Measurements from ENCODE around the gene BEST1. TPM values are rescaled to one million over a fixed set of nuclear protein-coding genes. Genes with fewer than 3 reads are reported as not detected.

The BEST1 gene
- total RNA-seq, 1 experiment from 2014 or later: 2.3 TPM

GRCh38 chr11:61912991-61913698 is 37.0 kb upstream of the BEST1 start:
- Histone ChIP-seq H3K27me3 (ENCODE audit: insufficient read depth, low read length) (no peaks in the 10 kb centered on the region), H3K79me2 (ENCODE audit: insufficient read depth, low read length) (no peaks in the 10 kb centered on the region), H3K9me2 (ENCODE audit: insufficient read depth) (no peaks in the 10 kb centered on the region), H3K27ac (ENCODE audit: low read depth, low read length) (no peak overlapping the region), H4K20me1 (ENCODE audit: insufficient read depth) (no peaks in the 10 kb centered on the region), H3K4me2 (ENCODE audit: low read length) (no peak overlapping the region), H3K4me1 (ENCODE audit: control insufficient read depth in 1 of 2, insufficient read depth in 2 of 2, low read length in 2 of 2) (peaks cover 5 to 14% of the 10 kb centered on the region in 2 experiments; a peak in 3 of 4 replicates), H3K9ac (ENCODE audit: low read length) (no peak overlapping the region), H2AFZ (ENCODE audit: low read depth, low read length, poor library complexity, severe bottlenecking) (no peak overlapping the region), H3K4me3 (replicated peaks in 1 of 2; ENCODE audit: low read depth in 1 of 2, low read length in 2 of 2) (no peak overlapping the region), H3K36me3 (ENCODE audit: control insufficient read depth in 1 of 2, insufficient read depth in 2 of 2, low read length in 2 of 2) (no peaks in the 10 kb centered on the region), H3K9me3 (ENCODE audit: control insufficient read depth in 1 of 2, insufficient read depth in 1 of 2, low read depth in 1 of 2, low read length in 2 of 2) (no peaks in the 10 kb centered on the region)
- CTCF ChIA-PET: no interaction called here
- TF ChIP-seq ELF1 (IDR thresholded peaks at IDR 0.05; ENCODE audit: borderline replicate concordance, low read depth) (no peak), YY1 (IDR thresholded peaks at IDR 0.05; ENCODE audit: extremely low read depth, insufficient replicate concordance, low read depth, low read length) (no peak), ZNF274 (IDR thresholded peaks at IDR 0.05; ENCODE audit: low read depth, low read length) (no peak), EZH2phosphoT487 (IDR thresholded peaks at IDR 0.05; ENCODE audit: borderline replicate concordance) (no peak)
- intact Hi-C loops (cut with micrococcal nuclease): no loop called here
- RAD21 ChIA-PET (ENCODE audit: low non-redundant PET in 1 of 2, low total read pairs in 2 of 2, uncharacterized antibody in 2 of 2, unreplicated experiment in 2 of 2): no interaction called here
- POLR2A ChIA-PET: no interaction called here
- BruUV-seq (replicated peaks): no TSS peak
- DNase-seq (ENCODE audit: low read depth, low spot score): no peak
- ATAC-seq: no peak

DNA sequence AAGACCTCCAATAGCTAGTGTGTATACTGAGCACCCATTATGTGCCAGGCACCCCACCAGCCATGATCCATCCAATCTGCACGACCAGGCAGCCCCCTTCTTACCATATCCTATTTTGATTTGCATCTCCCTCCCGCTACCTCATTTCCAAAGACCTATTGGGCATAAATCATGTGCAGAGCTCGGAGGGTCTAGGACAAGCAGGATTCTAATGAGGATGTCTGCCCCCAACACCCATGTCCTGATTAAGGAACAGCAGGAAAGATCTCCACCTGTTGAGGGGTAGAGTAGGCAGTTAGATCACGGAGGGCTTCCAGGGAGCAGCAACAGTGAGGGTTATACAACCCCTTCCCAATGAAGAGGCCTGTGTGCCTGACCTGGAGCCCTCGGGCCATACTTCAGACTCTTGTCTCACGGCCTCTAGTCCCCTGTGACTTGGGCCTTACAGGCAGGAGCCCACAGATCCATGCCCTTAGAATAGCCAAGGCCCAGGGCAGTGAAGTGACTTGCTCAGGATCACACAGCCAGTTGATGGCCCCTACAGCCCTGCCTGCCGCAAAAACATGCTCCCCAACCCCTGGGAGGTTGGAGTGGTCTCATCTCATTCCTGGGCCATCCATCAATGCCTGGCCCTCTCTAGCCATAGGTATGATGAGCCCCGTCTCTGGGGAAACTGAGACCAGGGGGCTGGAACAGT is 36.3 kb upstream of the BEST1 start:
- intact Hi-C loops (cut with micrococcal nuclease): no loop called here
- Histone ChIP-seq H3K27ac (ENCODE audit: low read depth, low read length) (no peak overlapping the region), H3K36me3 (ENCODE audit: control insufficient read depth in 1 of 2, insufficient read depth in 2 of 2, low read length in 2 of 2) (no peaks in the 10 kb centered on the region), H3K27me3 (ENCODE audit: insufficient read depth, low read length) (no peaks in the 10 kb centered on the region), H4K20me1 (ENCODE audit: insufficient read depth) (no peaks in the 10 kb centered on the region), H3K79me2 (ENCODE audit: insufficient read depth, low read length) (no peaks in the 10 kb centered on the region), H3K9me3 (ENCODE audit: control insufficient read depth in 1 of 2, insufficient read depth in 1 of 2, low read depth in 1 of 2, low read length in 2 of 2) (no peaks in the 10 kb centered on the region), H2AFZ (ENCODE audit: low read depth, low read length, poor library complexity, severe bottlenecking) (no peak overlapping the region), H3K9ac (ENCODE audit: low read length) (no peak overlapping the region), H3K4me3 (replicated peaks in 1 of 2; ENCODE audit: low read depth in 1 of 2, low read length in 2 of 2) (no peak overlapping the region), H3K4me1 (ENCODE audit: control insufficient read depth in 1 of 2, insufficient read depth in 2 of 2, low read length in 2 of 2) (peaks cover 5 to 16% of the 10 kb centered on the region in 2 experiments; a peak in 3 of 4 replicates), H3K4me2 (ENCODE audit: low read length) (no peak overlapping the region), H3K9me2 (ENCODE audit: insufficient read depth) (no peaks in the 10 kb centered on the region)
- ChIA-PET POLR2A (no interaction called here), RAD21 (ENCODE audit: low non-redundant PET in 1 of 2, low total read pairs in 2 of 2, uncharacterized antibody in 2 of 2, unreplicated experiment in 2 of 2) (no interaction called here), CTCF (interaction anchor here (1.3 kb wide), 1 partner anchor 15 kb away, joined by 10 read pairs; no protein-coding TSS in a partner anchor)
- DNase-seq (ENCODE audit: low read depth, low spot score) (no peak), ATAC-seq (no peak)
- TF ChIP-seq ATF3 (IDR thresholded peaks at IDR 0.05) (no peak), RAD21 (IDR thresholded peaks at IDR 0.05; ENCODE audit: low read depth) (no peak), SRF (IDR thresholded peaks at IDR 0.05; ENCODE audit: low read depth) (no peak), JUND (IDR thresholded peaks at IDR 0.05) (no peak), FOSL1 (IDR thresholded peaks at IDR 0.05; ENCODE audit: low read depth) (no peak), CBX3 (IDR thresholded peaks at IDR 0.05; ENCODE audit: low read depth) (no peak)
- TF ChIP-seq, protein P1, sequence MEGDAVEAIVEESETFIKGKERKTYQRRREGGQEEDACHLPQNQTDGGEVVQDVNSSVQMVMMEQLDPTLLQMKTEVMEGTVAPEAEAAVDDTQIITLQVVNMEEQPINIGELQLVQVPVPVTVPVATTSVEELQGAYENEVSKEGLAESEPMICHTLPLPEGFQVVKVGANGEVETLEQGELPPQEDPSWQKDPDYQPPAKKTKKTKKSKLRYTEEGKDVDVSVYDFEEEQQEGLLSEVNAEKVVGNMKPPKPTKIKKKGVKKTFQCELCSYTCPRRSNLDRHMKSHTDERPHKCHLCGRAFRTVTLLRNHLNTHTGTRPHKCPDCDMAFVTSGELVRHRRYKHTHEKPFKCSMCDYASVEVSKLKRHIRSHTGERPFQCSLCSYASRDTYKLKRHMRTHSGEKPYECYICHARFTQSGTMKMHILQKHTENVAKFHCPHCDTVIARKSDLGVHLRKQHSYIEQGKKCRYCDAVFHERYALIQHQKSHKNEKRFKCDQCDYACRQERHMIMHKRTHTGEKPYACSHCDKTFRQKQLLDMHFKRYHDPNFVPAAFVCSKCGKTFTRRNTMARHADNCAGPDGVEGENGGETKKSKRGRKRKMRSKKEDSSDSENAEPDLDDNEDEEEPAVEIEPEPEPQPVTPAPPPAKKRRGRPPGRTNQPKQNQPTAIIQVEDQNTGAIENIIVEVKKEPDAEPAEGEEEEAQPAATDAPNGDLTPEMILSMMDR (IDR thresholded peaks at IDR 0.05 in 2 of 3, conservative IDR thresholded peaks at IDR 0.05 in 1 of 3; ENCODE audit: borderline replicate concordance in 1 of 3, insufficient read depth in 1 of 3, low read depth in 2 of 3, low read length in 2 of 3): no peak
- BruUV-seq (replicated peaks): no TSS peak

All from HCT116 (cell line).